SU-DHL-6 (cell line): Measurements from ENCODE around the gene KYNU.

ENCODE experiments used
- H2AFZ ChIP-seq: fragments of 200-600 bp; sonication (generic); 2 replicates; pipeline ENCODE4 v1.6.1; 2014; ENCODE audit warnings: low read depth, mild to moderate bottlenecking, moderate library complexity, mixed read lengths, antibody characterized with exemption, low read length; ENCODE audit not compliant: severe bottlenecking
- H3F3A ChIP-seq: fragments of 200-600 bp; shearing (Covaris generic); 2 replicates; pipeline ENCODE4 v1.6.0; 2016; ENCODE audit warnings: antibody characterized with exemption, mild to moderate bottlenecking; ENCODE audit not compliant: insufficient read depth
- H3K27ac ChIP-seq: fragments of 200-600 bp; sonication (generic); 2 replicates; pipeline ENCODE4 v1.5.1; 2016; ENCODE audit warnings: low read depth, mild to moderate bottlenecking, low read length, moderate library complexity, mixed read lengths
- H3K27me3 ChIP-seq: fragments of 200-600 bp; sonication (generic), shearing (Covaris generic); 2 replicates; pipeline ENCODE4 v1.6.0; 2014; ENCODE audit warnings: mild to moderate bottlenecking, low read length
- H3K36me3 ChIP-seq: fragments of 200-600 bp; sonication (generic); 2 replicates; pipeline ENCODE4 v1.6.1; 2014; ENCODE audit warnings: mild to moderate bottlenecking, low read length, mixed read lengths
- H3K4me2 ChIP-seq: fragments of 300-600, 200-600 bp; shearing (Covaris generic), sonication (generic); 2 replicates; pipeline ENCODE4 v1.6.0; 2014; ENCODE audit warnings: low read length, low read depth, mild to moderate bottlenecking; ENCODE audit not compliant: poor library complexity, severe bottlenecking
- H3K4me3 ChIP-seq: fragments of 200-600 bp; sonication (generic); 2 replicates; pipeline ENCODE4 v1.5.1; 2014; ENCODE audit warnings: antibody characterized with exemption, low read length, mild to moderate bottlenecking, mixed read lengths; ENCODE audit not compliant: insufficient read depth, poor library complexity, severe bottlenecking
- H3K79me2 ChIP-seq: fragments of 200-600 bp; sonication (generic); 2 replicates; pipeline ENCODE4 v1.6.1; 2014; ENCODE audit warnings: mild to moderate bottlenecking, low read length, moderate library complexity; ENCODE audit not compliant: insufficient read depth
- H3K9ac ChIP-seq: fragments of 200-600 bp; sonication (generic); 2 replicates; pipeline ENCODE4 v1.7.0; 2014; ENCODE audit warnings: mild to moderate bottlenecking, low read length
- H3K9me2 ChIP-seq: fragments of 200-600 bp; sonication (generic); replicated peaks from 2 replicates; pipeline ENCODE4 v1.6.1; 2014; ENCODE audit warnings: low read length; ENCODE audit not compliant: insufficient read depth
- H3K9me3 ChIP-seq: fragments of 200-600 bp; sonication (generic); 2 replicates; pipeline ENCODE4 v1.6.1; 2014; ENCODE audit warnings: low read length, mixed read lengths; ENCODE audit not compliant: insufficient read depth
- H4K20me1 ChIP-seq: fragments of 200-600 bp; sonication (generic); 2 replicates; pipeline ENCODE4 v1.6.1; 2014; ENCODE audit warnings: low read depth, mild to moderate bottlenecking, antibody characterized with exemption, low read length, moderate library complexity, mixed read lengths
- CTCF ChIP-seq: fragments of 200-600 bp; sonication (generic); IDR thresholded peaks from one replicate; pipeline ENCODE4 v1.5.1; 2017; ENCODE audit warnings: antibody characterized with exemption, mild to moderate bottlenecking, low read length, moderate library complexity; ENCODE audit not compliant: insufficient read depth, poor library complexity, severe bottlenecking
- EZH2phosphoT487 ChIP-seq: fragments of 200-600 bp; sonication (generic), shearing (Covaris generic); conservative IDR thresholded peaks from 2 replicates; pipeline ENCODE4 v1.6.1; 2018; ENCODE audit warnings: mild to moderate bottlenecking, antibody characterized with exemption, low read length, moderate library complexity, mixed read lengths

KYNU gene

DNA sequence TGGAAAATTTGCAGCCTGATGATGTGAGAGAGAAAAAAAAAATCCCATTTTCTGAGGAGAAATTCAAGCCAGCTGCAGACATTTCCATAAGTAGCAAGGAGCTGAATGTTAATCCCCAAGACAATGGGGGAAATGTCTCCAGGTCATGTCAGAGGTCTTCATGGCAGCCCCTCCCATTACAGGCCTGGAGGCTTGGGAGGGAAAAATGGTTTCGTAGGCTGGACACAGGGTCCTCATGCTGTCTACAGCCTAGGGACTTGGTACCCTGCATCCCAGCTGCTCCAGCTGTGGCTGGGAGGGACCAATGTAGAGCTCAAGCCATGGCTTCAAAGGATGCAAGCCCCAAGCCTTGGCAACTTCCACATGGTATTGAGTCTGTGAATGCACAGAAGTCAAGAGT, 198.2 kb downstream of the KYNU start:
- H3K9me2 ChIP-seq: no peaks in the 10 kb centered on the region

GRCh38 chr2:143078104-143078503, 200.6 kb downstream of the KYNU start:
- H3K4me3 ChIP-seq: no peak overlapping the region
- H3K9me3 ChIP-seq: peaks cover 9% of the 10 kb centered on the region; the same call in 1 of the 2 replicates
- no peaks in the 10 kb centered on the region for H3K36me3 ChIP-seq
- no peaks in the 10 kb centered on the region for H3K27me3 ChIP-seq
- no peak overlapping the region for H3K4me2 ChIP-seq
- no peaks in the 10 kb centered on the region for H3K9me2 ChIP-seq
- TF ChIP-seq EZH2phosphoT487 (no peak), CTCF (no peak)
- no peak overlapping the region for H3K9ac ChIP-seq
- H3K27ac ChIP-seq: no peak overlapping the region
- no peaks in the 10 kb centered on the region for H3K79me2 ChIP-seq
- no peak overlapping the region for H2AFZ ChIP-seq
- no peaks in the 10 kb centered on the region for H3F3A ChIP-seq
- no peaks in the 10 kb centered on the region for H4K20me1 ChIP-seq

More for the DNA sequence above, 198.2 kb downstream of the KYNU start:
- no peaks in the 10 kb centered on the region for H3K36me3 ChIP-seq
- no peak overlapping the region for H3K27ac ChIP-seq
- H3K27me3 ChIP-seq: no peaks in the 10 kb centered on the region
- no peak overlapping the region for H3K9ac ChIP-seq
- no peak overlapping the region for H3K4me2 ChIP-seq
- H2AFZ ChIP-seq: no peak overlapping the region
- H3F3A ChIP-seq: no peaks in the 10 kb centered on the region
- H3K79me2 ChIP-seq: no peaks in the 10 kb centered on the region
- TF ChIP-seq CTCF: no peak
- no peak for TF ChIP-seq EZH2phosphoT487
- H3K4me3 ChIP-seq: no peak overlapping the region
- peaks cover 9% of the 10 kb centered on the region; the same call in 1 of the 2 replicates for H3K9me3 ChIP-seq
- H4K20me1 ChIP-seq: no peaks in the 10 kb centered on the region

DNA sequence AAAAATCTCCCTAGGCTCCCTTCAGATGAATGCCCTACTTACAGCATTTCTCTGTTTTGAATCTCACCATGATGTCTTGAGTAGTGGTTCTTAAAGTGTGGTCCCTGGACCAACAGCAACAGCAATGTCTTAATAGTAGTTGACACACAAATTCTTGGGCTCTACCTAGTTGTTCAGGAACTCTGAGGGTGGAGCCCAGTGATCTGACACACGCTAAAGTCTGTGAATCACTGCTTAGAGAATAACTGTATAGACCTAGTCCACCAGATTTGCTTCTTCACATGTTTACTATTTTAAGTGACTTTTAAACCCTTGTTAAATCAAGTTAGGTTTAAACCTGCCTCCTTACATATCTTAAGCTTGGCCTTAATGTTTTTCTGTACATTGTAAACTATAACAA, 204.2 kb downstream of the KYNU start:
- no peak overlapping the region for H3K4me2 ChIP-seq
- TF ChIP-seq EZH2phosphoT487 (no peak), CTCF (no peak)
- no peak overlapping the region for H3K27ac ChIP-seq
- no peaks in the 10 kb centered on the region for H3K36me3 ChIP-seq
- no peaks in the 10 kb centered on the region for H3K79me2 ChIP-seq
- no peaks in the 10 kb centered on the region for H3K27me3 ChIP-seq
- H3K4me3 ChIP-seq: no peak overlapping the region
- H3K9ac ChIP-seq: no peak overlapping the region
- H4K20me1 ChIP-seq: no peaks in the 10 kb centered on the region
- H3F3A ChIP-seq: no peaks in the 10 kb centered on the region
- H2AFZ ChIP-seq: no peak overlapping the region
- H3K9me2 ChIP-seq: no peaks in the 10 kb centered on the region
- H3K9me3 ChIP-seq: no peaks in the 10 kb centered on the region
